DND-41 (cell line): ENCODE results near the gene EDC3.

ENCODE experiments used
- CTCF ChIP-seq: IDR thresholded peaks from 2 replicates; pipeline ENCODE4 v1.5.1; 2012; ENCODE audit warnings: borderline replicate concordance, low read length, moderate library complexity, mild to moderate bottlenecking; ENCODE audit not compliant: poor library complexity, severe bottlenecking; ENCODE audit errors: extremely low read depth
- EZH2 ChIP-seq: IDR thresholded peaks from 3 replicates; pipeline ENCODE4 v1.6.1; 2012; ENCODE audit warnings: borderline replicate concordance, low read depth, mild to moderate bottlenecking, moderate library complexity, low read length, inconsistent platforms; ENCODE audit not compliant: severe bottlenecking

GRCh38 chr15:74598126-74598842, 97.5 kb downstream of the EDC3 start:
- TF ChIP-seq CTCF (no peak), EZH2 (no peak)
